Measurements from ENCODE around the gene RAB40AL.
"Not testable (repeated sequence)": the region's sequence is repeated elsewhere in the genome, so short reads cannot be mapped to it uniquely, and the experiment has no call there.

Gene RAB40AL

DNA sequence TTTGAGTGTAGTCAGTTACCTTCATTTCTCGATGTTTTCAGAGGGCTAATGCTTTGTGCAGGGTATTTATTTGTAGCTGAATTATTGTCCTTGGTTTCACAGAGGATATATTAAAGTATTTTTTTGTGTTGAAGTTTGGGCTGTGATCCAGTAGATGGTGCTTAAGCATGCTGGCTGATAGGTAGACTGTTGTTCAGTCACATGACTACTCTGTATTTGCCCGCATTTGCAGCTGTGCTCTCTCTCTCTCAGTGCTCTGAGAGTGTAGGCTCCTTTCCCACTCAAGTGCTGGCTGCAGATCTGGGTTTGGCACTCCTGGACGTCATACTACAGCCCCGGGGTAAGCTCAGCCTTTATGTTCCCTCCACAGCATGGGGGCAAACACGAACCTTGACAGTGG lies 21.7 kb downstream of the RAB40AL start:
- H3K4me3 ChIP-seq (ENCODE audit: low read length in 2 of 2), result no peak overlapping the region
- no peaks in the 10 kb centered on the region for H3K27me3 ChIP-seq (ENCODE audit: control insufficient read depth in 2 of 2, insufficient read depth in 2 of 2, low read length in 2 of 2)
- H3K9me3 ChIP-seq (ENCODE audit: control insufficient read depth in 2 of 2, low read length in 2 of 2), result no peaks in the 10 kb centered on the region
- no peak overlapping the region for H3K9ac ChIP-seq (ENCODE audit: low read depth in 1 of 2, low read length in 2 of 2)
- H3K4me1 ChIP-seq (ENCODE audit: control insufficient read depth in 2 of 2, insufficient read depth in 2 of 2, low read length in 2 of 2), result no peaks in the 10 kb centered on the region
- H3K27ac ChIP-seq (ENCODE audit: low read depth in 2 of 2, low read length in 2 of 2), result no peak overlapping the region
- no peaks in the 10 kb centered on the region for H3K36me3 ChIP-seq (ENCODE audit: control insufficient read depth in 2 of 2, insufficient read depth in 2 of 2, low read length in 2 of 2)

DNA sequence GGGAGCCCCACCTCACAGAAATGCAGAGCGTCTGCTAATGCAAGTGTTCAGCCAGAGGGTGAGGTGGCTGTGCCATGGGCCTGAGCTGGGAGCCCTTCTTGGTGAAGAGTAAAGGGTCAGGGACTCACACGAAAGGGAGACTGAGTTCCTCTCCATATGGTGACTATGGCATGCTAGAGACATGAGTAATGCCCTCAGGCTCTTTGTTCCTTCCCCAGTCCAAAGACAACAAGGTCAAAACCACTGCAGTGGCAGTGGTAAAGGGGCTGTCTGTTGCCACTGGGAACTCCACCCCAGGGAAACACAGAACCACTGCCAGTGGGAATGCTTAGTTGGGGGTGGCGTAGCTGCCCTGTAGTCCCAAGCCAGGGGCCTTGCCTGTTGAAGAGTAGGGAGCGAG lies 22.4 kb downstream of the RAB40AL start:
- Histone ChIP-seq H3K9ac (ENCODE audit: low read depth in 1 of 2, low read length in 2 of 2) (no peak overlapping the region), H3K36me3 (ENCODE audit: control insufficient read depth in 2 of 2, insufficient read depth in 2 of 2, low read length in 2 of 2) (no peaks in the 10 kb centered on the region), H3K4me1 (ENCODE audit: control insufficient read depth in 2 of 2, insufficient read depth in 2 of 2, low read length in 2 of 2) (no peaks in the 10 kb centered on the region), H3K27ac (ENCODE audit: low read depth in 2 of 2, low read length in 2 of 2) (no peak overlapping the region), H3K9me3 (ENCODE audit: control insufficient read depth in 2 of 2, low read length in 2 of 2) (no peaks in the 10 kb centered on the region), H3K27me3 (ENCODE audit: control insufficient read depth in 2 of 2, insufficient read depth in 2 of 2, low read length in 2 of 2) (no peaks in the 10 kb centered on the region), H3K4me3 (ENCODE audit: low read length in 2 of 2) (no peak overlapping the region)

DNA sequence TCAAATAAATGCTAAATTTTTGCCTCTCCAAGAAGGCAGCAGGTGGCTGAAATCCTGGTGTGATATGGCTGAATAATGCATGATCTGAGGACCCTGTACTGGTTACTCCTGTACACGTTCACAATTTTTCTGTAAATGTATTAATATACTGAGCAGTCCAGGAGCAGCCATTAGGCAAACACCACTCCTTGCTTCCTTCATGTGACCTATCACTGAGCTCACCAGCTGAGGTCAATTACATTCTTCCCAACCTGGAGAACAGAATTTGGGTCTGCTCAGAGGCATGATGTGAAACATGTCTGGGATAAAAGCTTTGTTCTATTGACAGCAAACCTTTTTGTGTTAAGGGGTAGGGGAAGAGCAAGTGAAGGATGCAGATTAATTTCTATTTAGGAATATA lies 26.9 kb downstream of the RAB40AL start:
- no peaks in the 10 kb centered on the region for H3K36me3 ChIP-seq (ENCODE audit: control insufficient read depth in 2 of 2, insufficient read depth in 2 of 2, low read length in 2 of 2)
- no peak overlapping the region for H3K9ac ChIP-seq (ENCODE audit: low read depth in 1 of 2, low read length in 2 of 2)
- no peak overlapping the region for H3K4me3 ChIP-seq (ENCODE audit: low read length in 2 of 2)
- H3K27me3 ChIP-seq (ENCODE audit: control insufficient read depth in 2 of 2, insufficient read depth in 2 of 2, low read length in 2 of 2), result no peaks in the 10 kb centered on the region
- no peak overlapping the region for H3K27ac ChIP-seq (ENCODE audit: low read depth in 2 of 2, low read length in 2 of 2)
- H3K4me1 ChIP-seq (ENCODE audit: control insufficient read depth in 2 of 2, insufficient read depth in 2 of 2, low read length in 2 of 2), result no peaks in the 10 kb centered on the region
- peaks cover 0 to 4% of the 10 kb centered on the region in 2 donors for H3K9me3 ChIP-seq (ENCODE audit: control insufficient read depth in 2 of 2, low read length in 2 of 2)

DNA sequence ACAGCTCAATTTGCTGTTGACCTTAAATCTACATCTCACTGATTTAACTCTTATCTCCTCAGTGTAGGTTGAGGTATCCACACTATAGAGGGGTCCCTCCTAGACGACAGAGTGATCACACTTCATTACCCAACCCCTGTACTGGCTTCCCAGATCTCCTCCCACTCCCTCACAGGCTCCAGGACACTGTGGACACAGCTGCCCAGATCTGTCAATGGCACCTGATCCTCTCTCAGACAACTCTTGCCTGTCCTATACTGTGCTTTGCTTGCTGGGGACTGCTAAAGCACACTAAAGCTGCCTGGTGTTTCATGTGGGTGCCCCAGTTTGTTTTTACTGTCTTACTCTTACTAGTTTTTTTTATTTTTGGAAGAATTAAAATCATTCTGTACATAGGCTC lies 27.9 kb downstream of the RAB40AL start:
- no peak overlapping the region for H3K9ac ChIP-seq (ENCODE audit: low read depth in 1 of 2, low read length in 2 of 2)
- no peak overlapping the region for H3K27ac ChIP-seq (ENCODE audit: low read depth in 2 of 2, low read length in 2 of 2)
- no peaks in the 10 kb centered on the region for H3K36me3 ChIP-seq (ENCODE audit: control insufficient read depth in 2 of 2, insufficient read depth in 2 of 2, low read length in 2 of 2)
- H3K4me1 ChIP-seq (ENCODE audit: control insufficient read depth in 2 of 2, insufficient read depth in 2 of 2, low read length in 2 of 2), result no peaks in the 10 kb centered on the region
- no peaks in the 10 kb centered on the region for H3K27me3 ChIP-seq (ENCODE audit: control insufficient read depth in 2 of 2, insufficient read depth in 2 of 2, low read length in 2 of 2)
- no peak overlapping the region for H3K4me3 ChIP-seq (ENCODE audit: low read length in 2 of 2)
- peaks cover 0 to 4% of the 10 kb centered on the region in 2 donors for H3K9me3 ChIP-seq (ENCODE audit: control insufficient read depth in 2 of 2, low read length in 2 of 2)

DNA sequence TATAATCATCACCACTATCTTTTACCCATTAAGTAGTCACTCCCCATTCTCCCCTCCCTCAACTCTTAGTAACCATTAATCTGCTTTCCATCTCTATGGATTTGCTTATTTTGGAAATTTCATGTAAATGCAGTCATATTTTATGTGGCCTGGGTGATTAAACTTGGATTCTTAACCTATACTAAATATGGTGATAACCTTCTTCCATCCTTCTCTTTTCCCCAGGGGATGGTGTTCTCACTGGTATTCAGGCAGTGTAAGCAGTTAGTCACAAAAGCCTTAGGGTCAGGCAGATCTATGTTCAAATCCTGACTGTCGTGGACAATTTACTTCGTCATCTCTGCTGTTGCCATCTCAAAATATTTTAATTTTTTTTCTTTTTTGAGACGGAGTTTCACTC lies 29.6 kb downstream of the RAB40AL start:
- Histone ChIP-seq H3K4me1 (ENCODE audit: control insufficient read depth in 2 of 2, insufficient read depth in 2 of 2, low read length in 2 of 2) (no peaks in the 10 kb centered on the region), H3K9me3 (ENCODE audit: control insufficient read depth in 2 of 2, low read length in 2 of 2) (peaks cover 0 to 4% of the 10 kb centered on the region in 2 donors), H3K9ac (ENCODE audit: low read depth in 1 of 2, low read length in 2 of 2) (no peak overlapping the region), H3K27ac (ENCODE audit: low read depth in 2 of 2, low read length in 2 of 2) (no peak overlapping the region), H3K4me3 (ENCODE audit: low read length in 2 of 2) (no peak overlapping the region), H3K27me3 (ENCODE audit: control insufficient read depth in 2 of 2, insufficient read depth in 2 of 2, low read length in 2 of 2) (no peaks in the 10 kb centered on the region), H3K36me3 (ENCODE audit: control insufficient read depth in 2 of 2, insufficient read depth in 2 of 2, low read length in 2 of 2) (no peaks in the 10 kb centered on the region)

DNA sequence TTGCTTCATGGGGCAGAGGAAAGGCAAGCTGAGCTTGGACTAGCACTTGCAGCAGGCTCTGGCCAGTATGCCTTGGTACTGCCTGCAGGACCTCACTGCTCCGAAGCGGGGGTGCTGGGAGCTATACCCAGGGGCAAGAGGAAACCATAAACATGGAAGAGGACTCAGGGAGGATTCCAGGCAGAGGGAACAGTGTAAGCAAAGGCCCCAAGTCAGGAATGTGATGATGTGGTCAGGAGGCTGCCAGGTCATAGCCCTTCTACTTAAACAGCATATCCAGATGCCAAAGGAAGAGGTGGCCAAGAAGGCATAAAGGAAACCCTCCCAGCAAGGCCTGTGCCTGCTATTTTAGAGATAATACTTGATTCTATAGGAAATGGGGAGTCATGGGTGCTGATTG lies 31.1 kb downstream of the RAB40AL start:
- no peak overlapping the region for H3K27ac ChIP-seq (ENCODE audit: low read depth in 2 of 2, low read length in 2 of 2)
- no peaks in the 10 kb centered on the region for H3K27me3 ChIP-seq (ENCODE audit: control insufficient read depth in 2 of 2, insufficient read depth in 2 of 2, low read length in 2 of 2)
- H3K9ac ChIP-seq (ENCODE audit: low read depth in 1 of 2, low read length in 2 of 2), result no peak overlapping the region
- H3K4me1 ChIP-seq (ENCODE audit: control insufficient read depth in 2 of 2, insufficient read depth in 2 of 2, low read length in 2 of 2), result no peaks in the 10 kb centered on the region
- H3K36me3 ChIP-seq (ENCODE audit: control insufficient read depth in 2 of 2, insufficient read depth in 2 of 2, low read length in 2 of 2), result no peaks in the 10 kb centered on the region
- H3K9me3 ChIP-seq (ENCODE audit: control insufficient read depth in 2 of 2, low read length in 2 of 2), result peaks cover 0 to 4% of the 10 kb centered on the region in 2 donors
- H3K4me3 ChIP-seq (ENCODE audit: low read length in 2 of 2), result no peak overlapping the region

DNA sequence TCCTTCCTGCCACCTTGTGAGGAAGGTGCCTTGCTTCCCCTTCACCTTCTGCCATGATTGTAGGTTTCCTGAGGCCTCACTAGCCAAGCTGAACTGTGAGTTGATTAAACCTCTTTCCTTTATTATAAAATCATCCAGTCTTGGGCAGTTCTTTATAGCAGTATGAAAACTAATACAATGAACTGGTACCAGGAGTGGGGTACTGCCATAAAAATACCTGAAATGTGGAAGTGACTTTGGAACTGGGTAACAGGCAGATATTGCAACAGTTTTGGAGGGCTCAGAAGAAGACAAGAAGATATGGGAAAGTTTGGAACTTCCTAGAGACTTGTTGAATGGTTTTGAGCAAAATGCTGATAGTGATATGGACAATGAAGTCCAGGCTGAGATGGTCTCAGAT lies 34.5 kb downstream of the RAB40AL start:
- not testable (repeated sequence) for H3K36me3 ChIP-seq (ENCODE audit: control insufficient read depth in 2 of 2, insufficient read depth in 2 of 2, low read length in 2 of 2); H3K27me3 ChIP-seq (ENCODE audit: control insufficient read depth in 2 of 2, insufficient read depth in 2 of 2, low read length in 2 of 2); H3K9ac ChIP-seq (ENCODE audit: low read depth in 1 of 2, low read length in 2 of 2); H3K4me1 ChIP-seq (ENCODE audit: control insufficient read depth in 2 of 2, insufficient read depth in 2 of 2, low read length in 2 of 2); H3K4me3 ChIP-seq (ENCODE audit: low read length in 2 of 2); H3K9me3 ChIP-seq (ENCODE audit: control insufficient read depth in 2 of 2, low read length in 2 of 2); H3K27ac ChIP-seq (ENCODE audit: low read depth in 2 of 2, low read length in 2 of 2)

DNA sequence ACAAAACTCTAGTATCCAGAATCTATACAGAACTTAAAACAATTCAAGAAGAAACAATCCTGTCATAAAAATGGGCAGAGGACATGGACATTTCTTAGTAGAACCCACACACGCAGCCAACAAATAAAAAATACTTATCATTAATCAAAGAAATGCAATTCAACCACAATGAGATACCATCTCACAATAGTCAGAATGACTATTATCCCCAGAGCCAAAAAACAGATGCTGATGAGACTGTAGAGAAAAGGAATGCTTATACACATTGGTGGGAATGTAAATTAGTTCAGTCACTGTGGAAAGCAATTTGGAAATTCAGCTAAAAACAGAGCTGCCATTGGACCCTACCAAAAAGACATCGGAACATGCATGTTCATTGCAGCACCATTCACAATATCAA lies 37.9 kb downstream of the RAB40AL start:
- Histone ChIP-seq H3K27ac (ENCODE audit: low read depth in 2 of 2, low read length in 2 of 2) (no peak overlapping the region), H3K4me3 (ENCODE audit: low read length in 2 of 2) (no peak overlapping the region), H3K27me3 (ENCODE audit: control insufficient read depth in 2 of 2, insufficient read depth in 2 of 2, low read length in 2 of 2) (peaks cover 0 to 2% of the 10 kb centered on the region in 2 donors), H3K4me1 (ENCODE audit: control insufficient read depth in 2 of 2, insufficient read depth in 2 of 2, low read length in 2 of 2) (no peaks in the 10 kb centered on the region), H3K9ac (ENCODE audit: low read depth in 1 of 2, low read length in 2 of 2) (no peak overlapping the region), H3K9me3 (ENCODE audit: control insufficient read depth in 2 of 2, low read length in 2 of 2) (no peaks in the 10 kb centered on the region), H3K36me3 (ENCODE audit: control insufficient read depth in 2 of 2, insufficient read depth in 2 of 2, low read length in 2 of 2) (no peaks in the 10 kb centered on the region)

DNA sequence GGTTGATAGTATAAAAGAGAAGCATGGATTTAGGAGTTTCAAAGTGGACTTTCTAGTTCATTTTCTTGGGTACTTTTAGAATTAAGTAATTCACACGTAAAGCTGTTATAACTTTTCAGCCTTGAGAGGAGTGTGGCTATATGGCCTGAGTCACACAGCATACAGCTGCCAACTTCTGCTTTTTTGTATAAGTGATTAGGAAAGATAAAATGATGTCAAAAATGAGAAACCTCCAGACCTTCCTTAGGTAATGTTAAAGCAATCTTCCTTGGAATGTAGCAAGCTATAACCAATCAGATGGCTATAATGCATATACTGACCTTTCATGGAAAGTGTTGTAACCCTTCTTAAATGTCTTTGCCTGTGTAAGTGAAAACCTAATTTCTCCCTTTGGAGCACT lies 39.2 kb downstream of the RAB40AL start:
- Histone ChIP-seq H3K9me3 (ENCODE audit: control insufficient read depth in 2 of 2, low read length in 2 of 2) (no peaks in the 10 kb centered on the region), H3K36me3 (ENCODE audit: control insufficient read depth in 2 of 2, insufficient read depth in 2 of 2, low read length in 2 of 2) (no peaks in the 10 kb centered on the region), H3K4me3 (ENCODE audit: low read length in 2 of 2) (no peak overlapping the region), H3K27me3 (ENCODE audit: control insufficient read depth in 2 of 2, insufficient read depth in 2 of 2, low read length in 2 of 2) (peaks cover 0 to 8% of the 10 kb centered on the region in 2 donors), H3K4me1 (ENCODE audit: control insufficient read depth in 2 of 2, insufficient read depth in 2 of 2, low read length in 2 of 2) (no peaks in the 10 kb centered on the region), H3K9ac (ENCODE audit: low read depth in 1 of 2, low read length in 2 of 2) (no peak overlapping the region), H3K27ac (ENCODE audit: low read depth in 2 of 2, low read length in 2 of 2) (no peak overlapping the region)

DNA sequence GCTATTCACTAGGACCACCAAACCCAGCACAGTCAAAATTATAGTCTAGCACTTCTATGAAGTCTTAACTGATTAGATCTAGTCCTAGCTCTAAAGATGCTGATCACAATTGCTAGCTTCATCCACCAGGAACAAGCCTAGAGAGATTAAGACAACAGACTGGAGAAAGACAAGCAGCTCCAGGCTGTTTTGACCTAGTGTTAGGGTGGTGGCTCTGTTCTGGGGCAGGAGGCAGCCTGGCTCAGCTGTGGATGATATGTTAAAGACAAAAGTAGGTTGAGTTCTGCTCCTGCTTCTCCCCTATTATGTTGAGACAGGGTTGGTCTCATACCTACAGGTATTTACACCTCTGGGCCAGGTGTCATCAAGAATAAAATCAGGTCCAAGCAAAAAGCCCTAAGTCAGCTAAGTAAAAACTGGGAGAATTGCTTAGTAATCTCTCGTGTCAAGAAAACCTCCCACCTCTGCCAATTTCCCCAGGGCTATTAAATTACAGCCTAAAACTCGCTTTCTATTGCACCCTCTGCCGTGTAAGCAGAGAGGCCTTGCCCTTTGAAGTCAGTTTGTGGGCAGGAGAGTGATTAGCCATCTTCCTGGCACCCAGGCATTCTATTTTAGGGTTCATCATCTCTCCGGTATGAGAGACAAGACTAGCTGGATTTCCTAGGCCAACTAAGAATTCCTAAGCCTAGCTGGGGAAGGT lies 39.9 kb downstream of the RAB40AL start:
- Histone ChIP-seq H3K9me3 (ENCODE audit: control insufficient read depth in 2 of 2, low read length in 2 of 2) (no peaks in the 10 kb centered on the region), H3K4me1 (ENCODE audit: control insufficient read depth in 2 of 2, insufficient read depth in 2 of 2, low read length in 2 of 2) (no peaks in the 10 kb centered on the region), H3K9ac (ENCODE audit: low read depth in 1 of 2, low read length in 2 of 2) (no peak overlapping the region), H3K36me3 (ENCODE audit: control insufficient read depth in 2 of 2, insufficient read depth in 2 of 2, low read length in 2 of 2) (no peaks in the 10 kb centered on the region), H3K4me3 (ENCODE audit: low read length in 2 of 2) (no peak overlapping the region), H3K27me3 (ENCODE audit: control insufficient read depth in 2 of 2, insufficient read depth in 2 of 2, low read length in 2 of 2) (peaks cover 0 to 8% of the 10 kb centered on the region in 2 donors), H3K27ac (ENCODE audit: low read depth in 2 of 2, low read length in 2 of 2) (no peak overlapping the region)

DNA sequence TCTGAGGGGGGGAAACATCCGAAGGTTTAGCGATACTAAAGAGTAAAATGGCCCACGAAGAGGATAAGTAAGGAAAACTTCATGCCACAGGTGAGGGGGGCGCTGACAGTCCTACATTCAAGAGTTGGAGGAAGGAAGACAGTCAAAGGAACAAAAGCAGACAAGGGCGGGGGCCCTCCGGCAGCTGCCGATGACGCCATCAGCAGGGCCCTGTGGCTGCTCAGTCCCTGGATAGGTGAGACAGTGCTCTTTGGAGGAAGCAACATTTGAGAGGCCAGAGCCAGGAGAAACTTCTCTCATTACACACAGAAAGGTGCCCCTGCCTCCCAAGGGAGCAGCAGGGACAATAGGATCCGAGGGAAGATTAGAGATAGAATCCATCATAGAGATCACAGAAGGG lies 41.5 kb downstream of the RAB40AL start:
- Histone ChIP-seq H3K4me3 (ENCODE audit: low read length in 2 of 2) (no peak overlapping the region), H3K4me1 (ENCODE audit: control insufficient read depth in 2 of 2, insufficient read depth in 2 of 2, low read length in 2 of 2) (no peaks in the 10 kb centered on the region), H3K27ac (ENCODE audit: low read depth in 2 of 2, low read length in 2 of 2) (no peak overlapping the region), H3K9me3 (ENCODE audit: control insufficient read depth in 2 of 2, low read length in 2 of 2) (no peaks in the 10 kb centered on the region), H3K9ac (ENCODE audit: low read depth in 1 of 2, low read length in 2 of 2) (no peak overlapping the region), H3K36me3 (ENCODE audit: control insufficient read depth in 2 of 2, insufficient read depth in 2 of 2, low read length in 2 of 2) (no peaks in the 10 kb centered on the region), H3K27me3 (ENCODE audit: control insufficient read depth in 2 of 2, insufficient read depth in 2 of 2, low read length in 2 of 2) (peaks cover 0 to 8% of the 10 kb centered on the region in 2 donors)
